Kidney glomerular epithelial cell (primary cell): ENCODE measurements around the gene BHLHA15.

Source experiments
- DNase-seq: peaks from one replicate; lab custom pipeline; 2025; lab: John Stamatoyannopoulos, UW

The BHLHA15 gene

DNA sequence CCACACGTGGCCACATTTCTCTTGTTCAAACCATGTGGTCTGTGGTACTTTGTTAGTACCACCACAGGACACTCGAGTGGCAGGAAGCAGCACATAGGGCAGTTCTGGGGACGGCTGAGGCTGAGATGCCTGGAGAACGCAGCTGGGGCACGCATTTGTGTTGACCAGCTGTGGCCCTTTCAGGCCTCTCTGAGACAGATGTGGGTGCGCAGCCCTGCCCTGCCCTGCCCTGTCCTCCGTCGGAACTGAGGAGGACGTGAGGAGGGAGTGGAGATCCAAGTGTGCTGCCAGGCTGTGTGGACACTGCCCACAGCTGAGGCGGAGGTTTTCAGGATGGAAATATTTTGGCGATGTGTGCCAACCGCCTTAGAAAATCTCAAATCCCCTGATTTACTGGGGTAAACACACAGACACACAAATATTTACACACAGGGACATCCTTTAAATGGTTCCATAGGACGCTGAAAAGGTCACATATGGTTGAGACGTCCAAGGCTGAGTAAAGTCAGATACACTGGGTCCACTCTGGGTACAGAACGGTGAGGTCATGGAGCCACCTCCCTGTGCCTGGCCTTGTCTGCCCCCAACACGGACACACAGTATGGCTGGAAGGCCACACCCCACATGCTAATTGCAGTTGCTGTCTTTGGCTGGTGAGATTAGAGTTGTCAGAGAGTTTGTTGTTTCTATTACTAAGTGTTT, 14.8 kb downstream of the BHLHA15 start:
- DNase-seq, result no peak

DNA sequence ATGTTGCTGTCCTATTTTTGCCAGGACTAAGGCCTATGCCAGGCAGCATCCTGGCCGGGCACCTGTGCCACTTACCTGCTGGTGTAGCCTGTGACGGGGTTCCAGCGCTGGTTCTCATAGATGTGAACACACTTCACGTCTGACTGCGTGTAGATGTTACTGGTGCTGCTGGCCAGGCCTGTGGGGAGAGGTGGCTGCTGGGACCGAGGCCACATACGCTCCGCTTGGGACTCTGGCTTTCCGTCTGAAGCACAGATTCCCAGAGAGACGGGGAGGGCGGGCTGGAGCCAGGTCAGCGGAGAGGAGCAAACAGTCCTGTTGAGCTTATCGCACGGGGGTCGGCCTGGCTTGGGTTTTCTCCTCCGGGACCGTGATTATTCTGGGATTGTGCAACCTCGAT, 16.7 kb downstream of the BHLHA15 start:
- DNase-seq, result no peak

DNA sequence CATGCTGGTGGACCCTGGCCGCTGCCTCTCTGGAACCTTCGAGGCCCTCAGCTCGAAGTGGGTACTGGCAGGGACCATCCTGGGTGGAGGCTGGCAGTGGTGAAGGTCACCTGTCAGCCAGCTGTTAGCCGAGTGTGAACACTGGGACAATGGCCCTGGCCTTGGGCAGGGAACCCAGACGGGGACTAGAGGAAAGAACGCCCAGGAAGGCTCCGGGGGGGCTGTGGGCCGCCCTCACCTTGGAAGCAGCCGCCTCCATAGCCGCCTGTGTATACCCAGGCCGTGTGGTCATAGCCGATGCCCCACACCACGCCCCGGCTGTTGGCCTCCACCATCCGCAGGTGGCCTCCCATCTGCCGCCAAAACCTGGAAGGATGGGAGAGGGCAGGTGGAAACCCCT, 17.6 kb downstream of the BHLHA15 start:
- no peak for DNase-seq

DNA sequence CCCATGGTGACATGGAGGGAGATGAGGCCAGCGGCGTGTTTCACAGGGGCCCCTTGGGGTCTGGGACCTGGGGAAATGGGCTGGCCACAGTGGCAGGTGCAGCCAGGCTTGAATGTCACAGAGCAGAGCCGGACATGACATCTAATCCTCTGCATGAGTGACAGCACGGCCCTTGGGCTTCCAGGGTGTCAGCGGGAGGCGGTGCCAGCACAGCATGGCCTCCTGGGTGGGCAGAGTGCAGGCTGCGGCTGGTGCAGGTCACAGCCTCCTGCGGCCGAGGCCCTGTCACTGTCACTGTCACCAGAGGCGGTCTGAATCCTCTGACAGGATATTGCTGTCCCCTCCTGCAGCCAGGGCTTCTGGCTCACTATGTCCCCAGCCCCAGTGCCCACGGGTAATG, 18.2 kb downstream of the BHLHA15 start:
- DNase-seq, result no peak

GRCh38 chr7:98229991-98230745, 18.9 kb downstream of the BHLHA15 start:
- no peak for DNase-seq

GRCh38 chr7:98230746-98231471, 19.7 kb downstream of the BHLHA15 start:
- DNase-seq, result no peak

DNA sequence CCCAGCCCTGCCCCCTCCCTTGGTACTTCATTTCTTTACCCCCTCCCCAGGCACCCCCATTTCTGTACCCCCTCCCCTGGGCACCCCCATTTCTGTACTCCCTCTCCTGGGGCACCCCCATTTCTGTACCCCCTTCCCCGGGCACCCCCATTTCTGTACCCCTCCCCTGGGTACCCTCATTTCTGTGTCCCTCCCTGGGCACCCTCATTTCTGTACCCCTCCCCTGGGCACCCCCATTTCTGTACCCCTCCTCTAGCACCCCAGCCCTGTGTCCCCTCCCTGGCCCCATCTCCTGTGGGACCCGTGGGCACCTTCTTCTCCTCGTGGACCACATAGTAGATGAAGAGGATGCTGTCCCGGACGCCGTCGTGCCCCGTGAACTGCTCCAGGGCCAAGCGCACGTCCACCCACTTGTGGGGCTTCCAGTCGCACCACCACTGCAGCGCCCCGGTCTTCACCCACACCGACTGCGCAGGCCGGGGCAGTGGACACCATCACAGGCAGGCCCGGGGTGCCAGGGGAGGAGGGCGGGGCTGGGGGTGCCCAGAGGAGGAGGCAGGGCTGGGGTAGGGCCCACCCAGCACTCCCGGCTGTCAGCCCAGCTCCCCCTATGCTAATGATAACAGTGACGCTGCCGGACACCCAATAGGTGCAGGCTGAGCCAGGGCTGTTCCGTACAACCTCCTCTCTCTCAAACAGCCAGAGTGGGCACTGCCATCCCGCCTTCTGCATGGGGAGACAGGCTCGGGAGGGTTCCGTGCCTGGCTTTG, 20.4 kb downstream of the BHLHA15 start:
- no peak for DNase-seq

DNA sequence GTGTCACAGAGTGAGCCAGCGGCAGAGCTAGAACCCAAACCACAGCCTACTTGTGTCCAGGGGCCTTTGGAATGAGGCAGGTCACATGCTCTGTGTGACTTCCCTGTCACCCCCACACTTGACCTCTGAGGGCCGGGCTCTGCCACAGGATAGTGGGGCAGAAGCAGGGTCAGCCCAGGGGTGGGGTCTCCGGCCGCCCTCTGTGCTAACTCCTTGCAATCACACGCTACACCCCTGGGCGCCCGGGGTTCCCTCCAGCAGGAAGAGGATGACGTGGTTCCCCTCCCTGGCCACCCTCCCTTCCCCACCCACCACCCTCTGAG, 21.0 kb downstream of the BHLHA15 start:
- DNase-seq, result no peak

- DNase-seq, result no peak
Measured at GRCh38 chr7:98232799-98233198, 21.6 kb downstream of the BHLHA15 start.

- DNase-seq, result no peak
Measured at GRCh38 chr7:98233219-98234070, 22.2 kb downstream of the BHLHA15 start.

GRCh38 chr7:98234429-98235147, 23.3 kb downstream of the BHLHA15 start:
- no peak for DNase-seq

DNA sequence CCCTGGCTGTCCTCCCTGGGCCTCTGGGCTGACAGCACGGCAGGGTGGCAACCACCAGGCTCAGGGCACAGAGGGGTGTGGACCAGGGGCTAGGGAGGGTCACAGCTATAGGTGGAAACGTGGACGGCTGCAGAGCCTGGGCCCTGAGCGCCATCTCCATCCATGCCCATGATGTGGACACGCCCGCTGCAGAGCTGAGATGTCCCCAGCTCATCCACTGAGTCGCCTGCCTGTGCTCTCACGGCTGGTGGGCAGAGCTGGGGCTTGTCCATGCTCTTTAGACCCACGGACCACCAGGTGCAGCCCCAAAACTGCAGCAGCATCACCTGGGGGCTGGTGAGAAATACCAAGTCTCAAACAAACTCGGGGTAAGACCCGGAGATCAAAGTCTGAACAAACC, 24.7 kb downstream of the BHLHA15 start:
- no peak for DNase-seq

DNA sequence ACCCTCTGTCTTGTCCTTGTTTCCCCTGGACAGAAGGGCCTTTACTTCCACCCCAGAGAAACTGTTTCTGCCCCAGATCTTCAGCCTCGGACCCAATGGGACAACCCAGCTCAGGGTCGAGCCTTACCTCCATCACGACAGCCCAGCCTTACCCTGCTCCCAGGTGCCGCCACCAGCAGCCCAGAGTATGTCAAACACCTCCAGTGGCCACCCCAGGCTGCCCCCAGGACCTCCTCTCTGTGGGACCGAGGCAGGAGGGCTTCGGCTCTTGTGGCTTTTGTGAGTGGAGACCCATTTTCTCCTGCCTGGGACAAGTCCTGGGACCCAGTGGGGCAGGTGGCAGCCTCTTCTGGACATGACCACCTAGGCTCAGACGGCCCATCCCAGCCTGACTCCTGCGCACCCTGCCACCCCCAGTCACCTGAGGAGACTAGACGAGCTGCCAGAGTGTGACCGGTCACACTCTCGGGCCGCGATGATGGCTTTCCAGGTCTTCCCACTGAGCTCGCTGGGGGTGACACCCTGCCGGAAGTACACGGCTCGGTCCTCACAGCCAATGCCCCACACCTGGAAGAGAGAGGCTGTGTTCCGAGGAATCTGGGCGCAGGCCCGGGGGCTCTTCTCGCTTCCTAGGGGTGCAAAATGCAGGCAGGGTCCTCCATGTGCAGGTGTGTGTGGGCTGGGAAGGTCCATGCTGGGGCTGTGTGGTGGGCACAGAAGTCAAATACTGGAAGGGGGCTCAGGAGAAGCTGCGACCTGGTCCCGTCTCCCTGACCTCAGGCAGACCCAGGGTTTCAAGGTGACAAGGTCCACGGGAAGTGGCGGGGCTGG, 25.3 kb downstream of the BHLHA15 start:
- no peak for DNase-seq

DNA sequence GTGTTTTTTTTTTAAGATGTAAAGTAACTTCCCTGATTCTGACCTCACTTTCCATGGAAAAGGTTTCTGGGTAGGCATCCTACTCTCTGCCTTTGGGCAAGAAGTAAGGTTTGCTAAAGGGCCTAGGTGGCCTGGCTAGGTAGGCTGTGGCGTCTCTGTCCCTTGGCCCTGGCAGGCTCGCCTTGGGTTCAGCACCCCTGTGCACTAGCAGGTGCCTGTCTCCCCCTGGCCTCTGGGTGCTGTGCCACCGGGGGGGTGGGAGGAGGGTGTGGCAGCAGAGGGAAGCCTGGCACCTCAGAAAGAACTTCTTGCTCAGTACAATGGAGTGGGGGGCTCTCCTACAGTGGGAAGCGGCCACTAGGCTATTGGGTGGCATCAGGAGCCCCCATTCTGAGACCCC, 26.8 kb downstream of the BHLHA15 start:
- DNase-seq, result no peak

GRCh38 chr7:98238976-98239375, 27.7 kb downstream of the BHLHA15 start:
- DNase-seq, result no peak

DNA sequence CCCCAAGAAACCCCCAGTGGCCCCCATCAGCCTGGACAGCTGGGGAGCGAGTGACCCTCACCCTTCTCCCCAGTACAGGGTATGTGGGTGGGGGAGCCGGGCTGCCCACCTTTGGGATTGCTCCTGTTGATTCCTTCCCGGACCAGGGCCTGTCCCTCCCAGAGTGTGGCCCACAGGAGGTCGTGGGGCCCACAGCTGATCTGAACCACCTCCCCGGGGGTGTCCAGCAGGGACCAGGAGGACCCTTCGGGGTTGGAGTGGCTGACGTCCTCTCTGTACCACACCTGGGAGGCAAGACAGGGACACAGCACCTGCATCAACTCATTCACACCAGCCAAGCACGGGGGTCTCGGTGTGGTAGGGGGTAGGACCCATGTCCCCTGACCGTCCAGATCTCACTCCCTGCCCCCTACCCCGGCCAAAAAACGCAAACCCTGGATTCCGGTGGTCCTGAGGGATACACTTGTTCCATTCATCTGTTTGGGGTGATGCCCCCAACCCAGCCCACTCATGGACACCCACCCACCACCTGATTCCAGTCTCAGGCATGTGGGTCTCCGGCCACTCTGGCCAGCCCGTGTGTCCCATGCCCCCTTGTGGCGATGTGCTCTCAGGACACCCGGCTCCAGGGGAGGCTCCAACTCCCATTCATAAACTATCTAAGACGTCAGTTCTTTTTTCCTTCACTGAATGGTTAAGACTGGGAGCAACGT, 29.9 kb downstream of the BHLHA15 start:
- peak; percentile 5 for DNase-seq

GRCh38 chr7:98241674-98242241, 30.5 kb downstream of the BHLHA15 start:
- no peak for DNase-seq

DNA sequence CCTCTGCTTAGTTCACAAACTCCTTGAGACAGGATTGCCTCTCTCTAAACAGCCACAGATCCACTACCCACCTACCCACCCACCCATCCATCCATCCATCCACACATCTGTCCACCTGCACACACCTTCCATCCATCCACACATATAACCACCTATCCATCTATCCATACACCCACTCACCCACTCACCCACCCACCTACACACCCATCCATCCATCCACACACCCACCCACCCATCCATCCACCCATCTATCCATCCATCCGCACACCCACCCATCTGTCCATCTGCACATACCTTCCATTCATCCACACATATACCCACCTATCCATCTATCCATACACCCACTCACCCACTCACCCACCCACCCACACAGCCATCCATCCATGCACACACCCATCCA, 31.1 kb downstream of the BHLHA15 start:
- no peak for DNase-seq

DNA sequence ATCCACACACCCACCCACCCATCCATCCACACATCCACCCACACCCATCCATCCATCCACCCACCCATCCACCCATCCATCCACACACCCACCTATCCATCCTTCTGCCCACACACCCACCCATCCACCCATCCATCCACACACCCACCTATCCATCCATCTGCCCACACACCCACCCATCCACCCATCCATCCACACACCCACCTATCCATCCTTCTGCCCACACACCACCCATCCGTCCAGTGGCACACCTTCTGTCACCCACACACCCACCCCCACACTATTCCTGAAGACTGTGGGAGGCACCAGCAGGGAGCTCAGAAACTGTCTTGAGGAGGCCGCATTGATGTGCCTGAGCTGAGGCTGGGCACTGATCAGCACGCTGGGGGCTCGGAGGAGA, 31.7 kb downstream of the BHLHA15 start:
- no peak for DNase-seq
